HepG2 (cell line): Measurements from ENCODE around the gene ASB16. TPM values are rescaled to one million over a fixed set of nuclear protein-coding genes. Genes with fewer than 3 reads are reported as not detected.
A peak's percentile ranks its signal among the peaks of the same experiment; 100 is the strongest.

Experiments used
- E2F1 ChIP-seq: sonication (generic); formaldehyde crosslinking; IDR thresholded peaks from 2 replicates; pipeline ENCODE4 v1.5.0; 2020; ENCODE audit warnings: missing genetic modification reagents
- HOXA5 ChIP-seq: sonication (generic); formaldehyde crosslinking; IDR thresholded peaks from 2 replicates; pipeline ENCODE4 v1.4.0; 2020; ENCODE audit warnings: missing genetic modification reagents
- IRF2 ChIP-seq: IDR thresholded peaks from 2 replicates; pipeline ENCODE4 v1.6.1; 2018; ENCODE audit warnings: missing genetic modification reagents, missing compliant biosample characterization
- IRF9 ChIP-seq: sonication (generic); formaldehyde crosslinking; IDR thresholded peaks from 2 replicates; pipeline ENCODE4 v1.8.0; 2022; ENCODE audit warnings: missing genetic modification reagents, mild to moderate bottlenecking, borderline replicate concordance
- PAF1 ChIP-seq: IDR thresholded peaks from 2 replicates; pipeline ENCODE4 v1.6.1; 2016; ENCODE audit warnings: missing genetic modification reagents, missing compliant biosample characterization
- SALL2 ChIP-seq: sonication (generic); formaldehyde crosslinking; IDR thresholded peaks from 2 replicates; pipeline ENCODE4 v1.8.1; 2023; ENCODE audit warnings: mild to moderate bottlenecking, missing genetic modification reagents, inconsistent platforms
- SCMH1 ChIP-seq: sonication (generic); formaldehyde crosslinking; IDR thresholded peaks from 2 replicates; pipeline ENCODE4 v1.9.0; 2021; ENCODE audit warnings: missing genetic modification reagents, mild to moderate bottlenecking, borderline replicate concordance
- SKI ChIP-seq: fragments of 450-650 bp; IDR thresholded peaks from one replicate; pipeline ENCODE4 v1.6.1; 2018; ENCODE audit warnings: mild to moderate bottlenecking; ENCODE audit not compliant: partially characterized antibody
- ZBTB21 ChIP-seq: sonication (generic); formaldehyde crosslinking; IDR thresholded peaks from 2 replicates; pipeline ENCODE4 v1.4.0; 2020; ENCODE audit warnings: missing genetic modification reagents
- ZNF24 ChIP-seq: fragments of 450-650 bp; IDR thresholded peaks from 2 replicates; pipeline ENCODE4 v1.6.1; 2017; ENCODE audit warnings: antibody characterized with exemption, mild to moderate bottlenecking
- ZNF569 ChIP-seq: sonication (generic); formaldehyde crosslinking; IDR thresholded peaks from 2 replicates; pipeline ENCODE4 v1.5.0; 2020; ENCODE audit warnings: mild to moderate bottlenecking, missing genetic modification reagents, moderate library complexity, borderline replicate concordance
- ZNF670 ChIP-seq: sonication (generic); formaldehyde crosslinking; IDR thresholded peaks from 2 replicates; pipeline ENCODE4 v1.8.0; 2022; ENCODE audit warnings: mild to moderate bottlenecking, missing genetic modification reagents, borderline replicate concordance
- ZNF672 ChIP-seq: sonication (generic); formaldehyde crosslinking; IDR thresholded peaks from 2 replicates; pipeline ENCODE4 v1.8.1; 2022; ENCODE audit warnings: missing genetic modification reagents
- ZNF710 ChIP-seq: sonication (generic); formaldehyde crosslinking; IDR thresholded peaks from 2 replicates; pipeline ENCODE4 v1.5.0; 2020; ENCODE audit warnings: mild to moderate bottlenecking, missing genetic modification reagents, borderline replicate concordance
- ZNF83 ChIP-seq: sonication (generic); formaldehyde crosslinking; IDR thresholded peaks from 2 replicates; pipeline ENCODE4 v1.4.0; 2020; ENCODE audit warnings: missing genetic modification reagents, mild to moderate bottlenecking, borderline replicate concordance
- polyA plus RNA-seq, 8 experiments: library from polyadenylated mRNA; depleted of rRNA in 3 of 8; stranded (reverse) in 7 of 8; unstranded in 1 of 8; fragments of >200 nt; fragmentation: Illumina TruSeq in 4 of 8; extraction: Trizol in 4 of 8; gene quantifications; 2 replicates each; pipeline versions ENCODE4 v1.2.1 to v1.2.3, GENCODE V29; 2011 to 2016; ENCODE audit warnings: low read depth in 4 of 8, missing spikeins in 1 of 8, mixed read lengths in 1 of 8; ENCODE audit not compliant: insufficient read depth in 1 of 8
- total RNA-seq, 5 experiments: library from RNA; depleted of rRNA; stranded (reverse); fragments of >200 nt; fragmentation: Illumina TruSeq; extraction: Trizol; gene quantifications; 2 replicates each; pipeline ENCODE4 v1.2.3, GENCODE V29; 2016; ENCODE audit warnings: low read depth in 1 of 5
- TF ChIP-seq, protein P1 (sequence below): sonication (generic); formaldehyde crosslinking; IDR thresholded peaks from 2 replicates; pipeline ENCODE4 v1.4.0; 2020; ENCODE audit warnings: mild to moderate bottlenecking, missing genetic modification reagents
- TF ChIP-seq, protein P2 (sequence below): IDR thresholded peaks from 2 replicates; pipeline ENCODE4 v1.4.0; 2020; ENCODE audit warnings: mild to moderate bottlenecking, missing genetic modification reagents

ASB16 gene
- total and polyA plus RNA-seq, 2 of the 13 experiments (the other 11 are each of a cell fraction or from before 2014, with no cell fraction given) = 0.07 TPM; not detected in 1

DNA sequence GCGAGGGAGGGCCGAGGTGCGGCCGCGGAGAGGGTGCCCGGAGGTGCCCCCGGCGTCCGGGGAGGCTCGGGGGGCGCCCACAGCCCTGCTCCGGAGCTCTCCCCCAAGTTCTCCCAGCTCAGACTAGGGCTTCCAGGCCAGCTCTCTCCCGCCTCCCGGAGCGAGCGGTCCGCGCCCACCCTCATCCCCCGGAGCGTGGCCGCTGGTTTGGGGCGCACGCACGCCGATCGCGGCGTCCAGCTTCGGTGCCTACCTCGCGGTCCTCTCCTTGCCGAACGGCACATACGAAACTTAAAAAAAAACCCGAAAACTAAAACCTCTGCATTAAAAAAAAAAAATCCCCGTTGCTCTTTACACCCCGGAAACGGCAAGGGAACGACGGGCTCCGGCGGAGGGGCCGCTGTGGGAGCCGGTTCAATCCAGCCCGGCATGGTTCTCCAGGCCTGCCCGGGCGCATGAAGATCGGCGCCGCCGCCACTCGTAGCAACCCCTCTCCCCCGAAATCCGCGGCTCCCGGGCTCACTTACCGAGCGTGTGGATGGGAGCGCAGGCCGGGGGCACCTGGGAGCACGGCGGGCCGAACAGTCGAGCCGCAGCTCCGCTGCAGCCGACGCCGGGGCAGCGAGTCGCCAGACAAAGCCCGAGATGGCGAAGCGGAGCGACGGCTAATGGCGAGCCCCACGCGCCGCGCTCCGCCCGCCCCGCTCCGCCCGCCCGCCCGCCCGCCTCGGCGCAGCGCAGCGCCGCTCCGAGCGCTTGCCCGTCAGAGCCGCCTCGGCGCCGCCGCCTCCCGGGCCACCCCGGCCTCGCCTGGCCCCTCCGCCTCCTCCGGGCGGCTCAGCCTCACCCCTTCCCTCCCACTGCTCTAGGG, 49.9 kb downstream of the ASB16 start (continued):
- TF ChIP-seq IRF9 (CRISPR knock-in tag) (peak; percentile 18; the same call in 1 of the 2 replicates), ZNF83 (CRISPR knock-in tag) (no peak), ZNF569 (CRISPR knock-in tag) (no peak), SALL2 (CRISPR knock-in tag) (no peak), SCMH1 (no peak), E2F1 (peak; percentile 19; the same call in 1 of the 2 replicates), ZBTB21 (no peak), ZNF24 (no peak), IRF2 (no peak; the same call in 1 of the 2 replicates), ZNF672 (no peak), PAF1 (no peak), HOXA5 (no peak), ZNF710 (CRISPR knock-in tag) (no peak), ZNF670 (CRISPR knock-in tag) (no peak), SKI (no peak)
- TF ChIP-seq, protein P1, sequence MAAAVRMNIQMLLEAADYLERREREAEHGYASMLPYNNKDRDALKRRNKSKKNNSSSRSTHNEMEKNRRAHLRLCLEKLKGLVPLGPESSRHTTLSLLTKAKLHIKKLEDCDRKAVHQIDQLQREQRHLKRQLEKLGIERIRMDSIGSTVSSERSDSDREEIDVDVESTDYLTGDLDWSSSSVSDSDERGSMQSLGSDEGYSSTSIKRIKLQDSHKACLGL (CRISPR knock-in tag) = no peak
- TF ChIP-seq, protein P2, sequence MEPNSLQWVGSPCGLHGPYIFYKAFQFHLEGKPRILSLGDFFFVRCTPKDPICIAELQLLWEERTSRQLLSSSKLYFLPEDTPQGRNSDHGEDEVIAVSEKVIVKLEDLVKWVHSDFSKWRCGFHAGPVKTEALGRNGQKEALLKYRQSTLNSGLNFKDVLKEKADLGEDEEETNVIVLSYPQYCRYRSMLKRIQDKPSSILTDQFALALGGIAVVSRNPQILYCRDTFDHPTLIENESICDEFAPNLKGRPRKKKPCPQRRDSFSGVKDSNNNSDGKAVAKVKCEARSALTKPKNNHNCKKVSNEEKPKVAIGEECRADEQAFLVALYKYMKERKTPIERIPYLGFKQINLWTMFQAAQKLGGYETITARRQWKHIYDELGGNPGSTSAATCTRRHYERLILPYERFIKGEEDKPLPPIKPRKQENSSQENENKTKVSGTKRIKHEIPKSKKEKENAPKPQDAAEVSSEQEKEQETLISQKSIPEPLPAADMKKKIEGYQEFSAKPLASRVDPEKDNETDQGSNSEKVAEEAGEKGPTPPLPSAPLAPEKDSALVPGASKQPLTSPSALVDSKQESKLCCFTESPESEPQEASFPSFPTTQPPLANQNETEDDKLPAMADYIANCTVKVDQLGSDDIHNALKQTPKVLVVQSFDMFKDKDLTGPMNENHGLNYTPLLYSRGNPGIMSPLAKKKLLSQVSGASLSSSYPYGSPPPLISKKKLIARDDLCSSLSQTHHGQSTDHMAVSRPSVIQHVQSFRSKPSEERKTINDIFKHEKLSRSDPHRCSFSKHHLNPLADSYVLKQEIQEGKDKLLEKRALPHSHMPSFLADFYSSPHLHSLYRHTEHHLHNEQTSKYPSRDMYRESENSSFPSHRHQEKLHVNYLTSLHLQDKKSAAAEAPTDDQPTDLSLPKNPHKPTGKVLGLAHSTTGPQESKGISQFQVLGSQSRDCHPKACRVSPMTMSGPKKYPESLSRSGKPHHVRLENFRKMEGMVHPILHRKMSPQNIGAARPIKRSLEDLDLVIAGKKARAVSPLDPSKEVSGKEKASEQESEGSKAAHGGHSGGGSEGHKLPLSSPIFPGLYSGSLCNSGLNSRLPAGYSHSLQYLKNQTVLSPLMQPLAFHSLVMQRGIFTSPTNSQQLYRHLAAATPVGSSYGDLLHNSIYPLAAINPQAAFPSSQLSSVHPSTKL (CRISPR knock-in tag) = no peak
